ENCODE data around the gene ANKRD35. TPM values are rescaled to one million over a fixed set of nuclear protein-coding genes. Genes with fewer than 3 reads are reported as not detected.

Gene ANKRD35
- total and polyA plus RNA-seq, 9 of the 15 experiments (the other 6 are each of a cell fraction or from before 2014, with no cell fraction given), result 0.07 to 0.14 (median 0.07) TPM; not detected in 5

DNA sequence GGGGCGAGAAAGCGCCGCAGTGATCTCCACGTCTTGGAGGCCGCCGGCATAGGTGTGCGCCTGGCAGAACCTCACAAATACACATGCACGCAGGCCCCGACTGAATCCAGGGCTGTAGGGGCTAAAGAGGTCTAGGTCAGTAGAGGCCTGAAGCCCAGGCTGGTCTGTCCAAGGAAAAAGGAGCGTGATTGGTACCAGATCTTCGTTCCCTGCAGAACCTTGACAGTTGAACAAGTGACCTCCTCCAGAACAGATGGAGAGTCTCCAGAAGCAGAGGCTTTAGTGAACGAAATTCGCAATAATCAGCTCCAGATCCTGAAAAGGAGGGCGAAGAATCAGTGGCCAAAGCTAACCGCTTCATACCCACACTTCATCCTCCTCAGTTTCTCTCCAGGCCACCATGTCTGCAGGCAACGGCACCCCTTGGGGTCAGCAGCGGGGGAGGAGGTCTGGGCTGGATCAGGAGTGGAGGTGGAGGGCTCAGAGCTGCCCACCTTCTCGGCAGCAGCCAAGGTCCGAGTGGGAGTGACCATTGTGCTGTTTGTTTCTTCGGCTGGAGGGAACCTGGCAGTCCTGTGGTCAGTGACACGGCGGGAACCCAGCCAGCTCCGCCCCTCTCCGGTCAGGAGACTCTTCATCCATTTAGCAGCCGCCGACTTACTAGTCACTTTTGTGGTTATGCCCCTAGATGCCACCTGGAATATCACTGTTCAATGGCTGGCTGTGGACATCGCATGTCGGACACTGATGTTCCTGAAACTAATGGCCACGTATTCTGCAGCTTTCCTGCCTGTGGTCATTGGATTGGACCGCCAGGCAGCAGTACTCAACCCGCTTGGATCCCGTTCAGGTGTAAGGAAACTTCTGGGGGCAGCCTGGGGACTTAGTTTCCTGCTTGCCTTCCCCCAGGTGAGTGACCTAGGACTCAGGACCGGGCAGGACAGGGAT, 33.6 kb upstream of the ANKRD35 start (continued):
- no peak for TF ChIP-seq RBM22 (IDR thresholded peaks at IDR 0.05; ENCODE audit: low read depth, low read length, poor library complexity, severe bottlenecking)
- no peak for TF ChIP-seq ZNF830 (CRISPR knock-in tag; IDR thresholded peaks at IDR 0.05)
- TF ChIP-seq MYBL2 (IDR thresholded peaks at IDR 0.05; ENCODE audit: low read depth), result no peak
- no peak for TF ChIP-seq MYBL2 (CRISPR knock-in tag; IDR thresholded peaks at IDR 0.05; ENCODE audit: borderline replicate concordance)
- TF ChIP-seq NCOA4 (IDR thresholded peaks at IDR 0.05; ENCODE audit: partially characterized antibody), result no peak
- TF ChIP-seq ZNF395 (CRISPR knock-in tag; IDR thresholded peaks at IDR 0.05), result no peak
- TF ChIP-seq, protein P1, sequence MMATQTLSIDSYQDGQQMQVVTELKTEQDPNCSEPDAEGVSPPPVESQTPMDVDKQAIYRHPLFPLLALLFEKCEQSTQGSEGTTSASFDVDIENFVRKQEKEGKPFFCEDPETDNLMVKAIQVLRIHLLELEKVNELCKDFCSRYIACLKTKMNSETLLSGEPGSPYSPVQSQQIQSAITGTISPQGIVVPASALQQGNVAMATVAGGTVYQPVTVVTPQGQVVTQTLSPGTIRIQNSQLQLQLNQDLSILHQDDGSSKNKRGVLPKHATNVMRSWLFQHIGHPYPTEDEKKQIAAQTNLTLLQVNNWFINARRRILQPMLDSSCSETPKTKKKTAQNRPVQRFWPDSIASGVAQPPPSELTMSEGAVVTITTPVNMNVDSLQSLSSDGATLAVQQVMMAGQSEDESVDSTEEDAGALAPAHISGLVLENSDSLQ (IDR thresholded peaks at IDR 0.05), result no peak
- TF ChIP-seq LARP7 (IDR thresholded peaks at IDR 0.05), result no peak
- TF ChIP-seq, protein P2, sequence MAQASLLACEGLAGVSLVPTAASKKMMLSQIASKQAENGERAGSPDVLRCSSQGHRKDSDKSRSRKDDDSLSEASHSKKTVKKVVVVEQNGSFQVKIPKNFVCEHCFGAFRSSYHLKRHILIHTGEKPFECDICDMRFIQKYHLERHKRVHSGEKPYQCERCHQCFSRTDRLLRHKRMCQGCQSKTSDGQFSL (CRISPR knock-in tag; IDR thresholded peaks at IDR 0.05), result no peak
- TF ChIP-seq, protein P2 (tag; IDR thresholded peaks at IDR 0.05), result no peak
- TF ChIP-seq, protein P3, sequence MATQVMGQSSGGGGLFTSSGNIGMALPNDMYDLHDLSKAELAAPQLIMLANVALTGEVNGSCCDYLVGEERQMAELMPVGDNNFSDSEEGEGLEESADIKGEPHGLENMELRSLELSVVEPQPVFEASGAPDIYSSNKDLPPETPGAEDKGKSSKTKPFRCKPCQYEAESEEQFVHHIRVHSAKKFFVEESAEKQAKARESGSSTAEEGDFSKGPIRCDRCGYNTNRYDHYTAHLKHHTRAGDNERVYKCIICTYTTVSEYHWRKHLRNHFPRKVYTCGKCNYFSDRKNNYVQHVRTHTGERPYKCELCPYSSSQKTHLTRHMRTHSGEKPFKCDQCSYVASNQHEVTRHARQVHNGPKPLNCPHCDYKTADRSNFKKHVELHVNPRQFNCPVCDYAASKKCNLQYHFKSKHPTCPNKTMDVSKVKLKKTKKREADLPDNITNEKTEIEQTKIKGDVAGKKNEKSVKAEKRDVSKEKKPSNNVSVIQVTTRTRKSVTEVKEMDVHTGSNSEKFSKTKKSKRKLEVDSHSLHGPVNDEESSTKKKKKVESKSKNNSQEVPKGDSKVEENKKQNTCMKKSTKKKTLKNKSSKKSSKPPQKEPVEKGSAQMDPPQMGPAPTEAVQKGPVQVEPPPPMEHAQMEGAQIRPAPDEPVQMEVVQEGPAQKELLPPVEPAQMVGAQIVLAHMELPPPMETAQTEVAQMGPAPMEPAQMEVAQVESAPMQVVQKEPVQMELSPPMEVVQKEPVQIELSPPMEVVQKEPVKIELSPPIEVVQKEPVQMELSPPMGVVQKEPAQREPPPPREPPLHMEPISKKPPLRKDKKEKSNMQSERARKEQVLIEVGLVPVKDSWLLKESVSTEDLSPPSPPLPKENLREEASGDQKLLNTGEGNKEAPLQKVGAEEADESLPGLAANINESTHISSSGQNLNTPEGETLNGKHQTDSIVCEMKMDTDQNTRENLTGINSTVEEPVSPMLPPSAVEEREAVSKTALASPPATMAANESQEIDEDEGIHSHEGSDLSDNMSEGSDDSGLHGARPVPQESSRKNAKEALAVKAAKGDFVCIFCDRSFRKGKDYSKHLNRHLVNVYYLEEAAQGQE (IDR thresholded peaks at IDR 0.05; ENCODE audit: borderline replicate concordance), result peak; percentile 12; the same call in 1 of the 2 replicates
- TF ChIP-seq, protein P3 (CRISPR knock-in tag; IDR thresholded peaks at IDR 0.05; ENCODE audit: low read depth), result no peak
- TF ChIP-seq USF2 (CRISPR knock-in tag; IDR thresholded peaks at IDR 0.05), result no peak
- TF ChIP-seq SNIP1 (IDR thresholded peaks at IDR 0.05; ENCODE audit: low read depth), result no peak
- no peak for TF ChIP-seq ZNF79 (CRISPR knock-in tag; IDR thresholded peaks at IDR 0.05; ENCODE audit: low read depth)
